Neutrophil (primary cell): Measurements from ENCODE around the gene SLC37A2.

ENCODE experiments used
- H3K27ac ChIP-seq: fragments of 200-600 bp; sonication (generic); 2 replicates; pipeline ENCODE4 v1.5.1; 2016; ENCODE audit warnings: mild to moderate bottlenecking, moderate library complexity
- H3K27me3 ChIP-seq: fragments of 200-600 bp; sonication (generic); 2 replicates; pipeline ENCODE4 v1.6.0; 2016; ENCODE audit warnings: mild to moderate bottlenecking
- H3K36me3 ChIP-seq: fragments of 200-600 bp; sonication (generic); 2 replicates; pipeline ENCODE4 v1.5.1; 2017
- H3K4me1 ChIP-seq, 2 experiments: fragments of 200-600 bp in 1 of 2; sonication (generic) in 1 of 2; 1 replicate in 1 of 2; 2 replicates in 1 of 2; pipeline versions ENCODE4 v1.5.1 to v1.6.1; 2013 to 2016; ENCODE audit warnings: low read depth in 1 of 2, low read length in 1 of 2, mild to moderate bottlenecking in 1 of 2, moderate library complexity in 1 of 2; ENCODE audit not compliant: control insufficient read depth in 1 of 2, insufficient read depth in 1 of 2
- H3K4me3 ChIP-seq, 2 experiments: fragments of 200-600 bp in 1 of 2; sonication (generic) in 1 of 2; 1 replicate in 1 of 2; 2 replicates in 1 of 2; pipeline ENCODE4 v1.5.1; 2013 to 2016; ENCODE audit warnings: low read depth in 1 of 2, low read length in 1 of 2, mild to moderate bottlenecking in 1 of 2, moderate library complexity in 1 of 2
- H3K9me3 ChIP-seq: fragments of 200-600 bp; sonication (generic); 2 replicates; pipeline ENCODE4 v1.5.1; 2016
- CTCF ChIP-seq: fragments of 200-600 bp; sonication (generic); IDR thresholded peaks from 2 replicates; pipeline ENCODE4 v1.5.1; 2016; ENCODE audit warnings: antibody characterized with exemption

SLC37A2 gene

GRCh38 chr11:125138966-125139365, 75.9 kb downstream of the SLC37A2 start:
- Histone ChIP-seq H3K4me1 (no peaks in the 10 kb centered on the region), H3K27ac (no peak overlapping the region), H3K36me3 (no peaks in the 10 kb centered on the region), H3K27me3 (peaks cover 57% of the 10 kb centered on the region), H3K4me3 (no peak overlapping the region), H3K9me3 (no peaks in the 10 kb centered on the region)
- TF ChIP-seq CTCF = no peak

- peaks cover 50% of the 10 kb centered on the region for H3K27me3 ChIP-seq
- TF ChIP-seq CTCF = no peak
- no peak overlapping the region for H3K27ac ChIP-seq
- H3K9me3 ChIP-seq = no peaks in the 10 kb centered on the region
- no peaks in the 10 kb centered on the region for H3K36me3 ChIP-seq
- H3K4me1 ChIP-seq = no peaks in the 10 kb centered on the region
- no peak overlapping the region for H3K4me3 ChIP-seq
These were observed 76.7 kb downstream of the SLC37A2 start for GRCh38 chr11:125139778-125140177.
